HCT116 (cell line): Measurements from ENCODE around the gene SLC38A3. TPM values are rescaled to one million over a fixed set of nuclear protein-coding genes. Genes with fewer than 3 reads are reported as not detected.

ENCODE experiments used
- ATAC-seq: fragments of 200-7000 bp; cut with Tn5 transposase; 2 replicates; pipeline ENCODE4 v1.9.1; 2020; ENCODE audit warnings: mild to moderate bottlenecking, moderate library complexity
- BruUV-seq: library from RNA; stranded (reverse); fragments of 400-500 nt; replicated peaks from 2 replicates; lab custom pipeline; 2021; lab: Mats Ljungman, UMichigan
- CTCF ChIA-PET: fragments of 300-600 bp; sonication (Branson Sonifier 250); formaldehyde crosslinking; loops from one replicate; lab custom pipeline; 2021; ENCODE audit warnings: antibody characterized with exemption; lab: Charles Lee
- POLR2A ChIA-PET: fragments of 300-600, 350-600 bp; sonication (Branson Sonifier 250); formaldehyde crosslinking; loops from one replicate; lab custom pipeline; 2021; ENCODE audit warnings: antibody characterized with exemption; lab: Charles Lee
- RAD21 ChIA-PET, 2 experiments: fragments of 300-600 bp; sonication (Branson Sonifier 250); formaldehyde crosslinking; loops; one replicate each; lab custom pipeline; 2023; ENCODE audit warnings: low total read pairs in 2 of 2; ENCODE audit not compliant: uncharacterized antibody in 2 of 2, unreplicated experiment in 2 of 2, low non-redundant PET in 1 of 2; lab: Charles Lee
- DNase-seq: peaks from one replicate; pipeline ENCODE4 v3.0.0-alpha.2; 2010; ENCODE audit warnings: low read depth, low spot score
- H2AFZ ChIP-seq: fragments of 200-600 bp; shearing (Covaris generic), sonication (generic); 2 replicates; pipeline ENCODE4 v1.6.1; 2017; ENCODE audit warnings: low read depth, mixed run types, mixed read lengths, antibody characterized with exemption, low read length; ENCODE audit not compliant: poor library complexity, severe bottlenecking
- H3K27ac ChIP-seq: 2 replicates; pipeline ENCODE4 v1.5.1; 2012; ENCODE audit warnings: low read depth, low read length
- H3K27me3 ChIP-seq: fragments of 200-600 bp; sonication (generic); 2 replicates; pipeline ENCODE4 v1.6.1; 2016; ENCODE audit warnings: mixed run types, low read length, mixed read lengths; ENCODE audit not compliant: insufficient read depth
- H3K36me3 ChIP-seq, 2 experiments: fragments of 200-500 bp in 1 of 2; fragments of 200-600 bp in 1 of 2; sonication (Bioruptor generic) in 1 of 2; sonication (generic) in 1 of 2; 2 replicates each; pipeline versions ENCODE4 v1.5.1 to v1.6.1; 2014 to 2016; ENCODE audit warnings: low read length in 2 of 2, inconsistent platforms in 1 of 2, mixed read lengths in 1 of 2, mixed run types in 1 of 2; ENCODE audit not compliant: insufficient read depth in 2 of 2, control insufficient read depth in 1 of 2
- H3K4me1 ChIP-seq, 2 experiments: fragments of 200-600 bp in 1 of 2; sonication (generic) in 1 of 2; 2 replicates each; pipeline versions ENCODE4 v1.5.1 to v1.6.1; 2012 to 2017; ENCODE audit warnings: low read length in 2 of 2, inconsistent platforms in 1 of 2, mild to moderate bottlenecking in 1 of 2, mixed read lengths in 1 of 2, mixed run types in 1 of 2, moderate library complexity in 1 of 2; ENCODE audit not compliant: insufficient read depth in 2 of 2, control insufficient read depth in 1 of 2
- H3K4me2 ChIP-seq: fragments of 200-600 bp; sonication (generic); 2 replicates; pipeline ENCODE4 v1.6.1; 2017; ENCODE audit warnings: mixed run types, low read length, mixed read lengths
- H3K4me3 ChIP-seq, 2 experiments: fragments of 200-600 bp in 1 of 2; sonication (generic) in 1 of 2; replicated peaks in 1 of 2; 2 replicates each; pipeline ENCODE4 v1.5.1; 2011 to 2016; ENCODE audit warnings: low read length in 2 of 2, control low read depth in 1 of 2, low read depth in 1 of 2, mild to moderate bottlenecking in 1 of 2, mixed read lengths in 1 of 2, mixed run types in 1 of 2
- H3K79me2 ChIP-seq: fragments of 200-600 bp; sonication (generic); 2 replicates; pipeline ENCODE4 v1.6.1; 2017; ENCODE audit warnings: mild to moderate bottlenecking, mixed run types, low read length, moderate library complexity, mixed read lengths; ENCODE audit not compliant: insufficient read depth
- H3K9ac ChIP-seq: fragments of 200-600 bp; sonication (generic); 2 replicates; pipeline ENCODE4 v1.6.1; 2016; ENCODE audit warnings: low read length, mixed read lengths
- H3K9me2 ChIP-seq: fragments of 200-600 bp; sonication (generic), shearing (Covaris generic); 2 replicates; pipeline ENCODE4 v1.6.1; 2017; ENCODE audit warnings: mixed run types, mild to moderate bottlenecking, moderate library complexity; ENCODE audit not compliant: insufficient read depth
- H3K9me3 ChIP-seq, 2 experiments: fragments of 200-500 bp in 1 of 2; fragments of 200-600 bp in 1 of 2; sonication (Bioruptor generic) in 1 of 2; sonication (generic) in 1 of 2; 2 replicates each; pipeline ENCODE4 v1.6.1; 2014 to 2017; ENCODE audit warnings: low read length in 2 of 2, mixed read lengths in 2 of 2, inconsistent platforms in 1 of 2, low read depth in 1 of 2, mild to moderate bottlenecking in 1 of 2, mixed run types in 1 of 2, moderate library complexity in 1 of 2; ENCODE audit not compliant: control insufficient read depth in 1 of 2, insufficient read depth in 1 of 2
- H4K20me1 ChIP-seq: fragments of 200-600 bp; sonication (generic), shearing (Covaris generic); 2 replicates; pipeline ENCODE4 v1.6.1; 2017; ENCODE audit warnings: mixed run types, mild to moderate bottlenecking, moderate library complexity; ENCODE audit not compliant: insufficient read depth
- ATF3 ChIP-seq: IDR thresholded peaks from 2 replicates; pipeline ENCODE4 v1.6.1; 2012
- CBX3 ChIP-seq: IDR thresholded peaks from 2 replicates; pipeline ENCODE4 v1.6.1; 2012; ENCODE audit warnings: low read depth
- CEBPB ChIP-seq: IDR thresholded peaks from 2 replicates; pipeline ENCODE4 v1.6.1; 2012; ENCODE audit warnings: low read depth
- CTCF ChIP-seq, 3 experiments: fragments of 200-600 bp in 1 of 3; sonication (generic) in 1 of 3; IDR thresholded peaks in 2 of 3; conservative IDR thresholded peaks in 1 of 3; 2 replicates each; pipeline ENCODE4 v1.5.1; 2012 to 2017; ENCODE audit warnings: low read depth in 2 of 3, low read length in 2 of 3, antibody characterized with exemption in 1 of 3, borderline replicate concordance in 1 of 3, control low read depth in 1 of 3, mild to moderate bottlenecking in 1 of 3, mixed read lengths in 1 of 3, mixed run types in 1 of 3, moderate library complexity in 1 of 3; ENCODE audit not compliant: insufficient read depth in 1 of 3
- EGR1 ChIP-seq: IDR thresholded peaks from 2 replicates; pipeline ENCODE4 v1.6.1; 2012; ENCODE audit warnings: low read depth
- ELF1 ChIP-seq: IDR thresholded peaks from 2 replicates; pipeline ENCODE4 v1.6.1; 2012; ENCODE audit warnings: low read depth, borderline replicate concordance
- MAX ChIP-seq: IDR thresholded peaks from 2 replicates; pipeline ENCODE4 v1.6.1; 2012
- POLR2A ChIP-seq: IDR thresholded peaks from 2 replicates; pipeline ENCODE4 v1.7.0; 2011; ENCODE audit warnings: borderline replicate concordance; ENCODE audit not compliant: insufficient read depth, insufficient read length; ENCODE audit errors: extremely low read depth
- POLR2AphosphoS5 ChIP-seq: IDR thresholded peaks from 2 replicates; pipeline ENCODE4 v1.6.1; 2011; ENCODE audit warnings: mild to moderate bottlenecking, low read depth, low read length, moderate library complexity
- RAD21 ChIP-seq: IDR thresholded peaks from 2 replicates; pipeline ENCODE4 v1.6.1; 2012; ENCODE audit warnings: low read depth, mild to moderate bottlenecking
- SP1 ChIP-seq: IDR thresholded peaks from 2 replicates; pipeline ENCODE4 v1.6.1; 2012; ENCODE audit warnings: low read depth
- SRF ChIP-seq: IDR thresholded peaks from 2 replicates; pipeline ENCODE4 v1.6.1; 2012; ENCODE audit warnings: low read depth
- TCF7L2 ChIP-seq: IDR thresholded peaks from 2 replicates; pipeline ENCODE4 v1.7.0; 2011; ENCODE audit warnings: borderline replicate concordance, inconsistent platforms; ENCODE audit not compliant: insufficient read depth, insufficient read length; ENCODE audit errors: extremely low read depth
- ZFX ChIP-seq: fragments of 450-650 bp; IDR thresholded peaks from 2 replicates; pipeline ENCODE4 v1.6.1; 2017
- intact Hi-C: fragments of 100-400 bp; cut with micrococcal nuclease; formaldehyde crosslinking; loops from 2 replicates; pipeline ENCODE4 v1.10.0; 2022
- total RNA-seq: library from RNA; stranded (reverse); gene quantifications from one replicate; pipeline ENCODE4 v1.2.1, GENCODE V29; 2021; ENCODE audit not compliant: unreplicated experiment

Gene SLC38A3
- total RNA-seq, 1 experiment from 2014 or later = 3.1 TPM

- CTCF ChIA-PET = no interaction called here
- H3K9me3 ChIP-seq = no peaks in the 10 kb centered on the region
- TF ChIP-seq MAX = no peak
- TF ChIP-seq CBX3 = no peak
- no peak for TF ChIP-seq ATF3
- no peak for TF ChIP-seq SRF
- no peak for TF ChIP-seq POLR2AphosphoS5
- TF ChIP-seq SP1 = no peak
- TF ChIP-seq POLR2A = no peak
- TF ChIP-seq ELF1 = no peak
- no peak for TF ChIP-seq EGR1
- no peak for TF ChIP-seq TCF7L2
- no peak for TF ChIP-seq CTCF (IDR thresholded peaks at IDR 0.05 in 2 of 3, conservative IDR thresholded peaks at IDR 0.05 in 1 of 3; ENCODE audit: borderline replicate concordance in 1 of 3, insufficient read depth in 1 of 3, low read depth in 2 of 3, low read length in 2 of 3)
- no peak for TF ChIP-seq RAD21
- TF ChIP-seq ZFX = no peak
- TF ChIP-seq CEBPB = no peak
- H3K27me3 ChIP-seq = no peaks in the 10 kb centered on the region
- intact Hi-C loops = no loop called here
- RAD21 ChIA-PET = no interaction called here
- H3K36me3 ChIP-seq = peaks cover 0 to 5% of the 10 kb centered on the region in 2 experiments; a peak in 1 of 4 replicates
- DNase-seq = no peak
- H3K9ac ChIP-seq = no peak overlapping the region
- H3K4me3 ChIP-seq = no peak overlapping the region
- 0 out of 2 replicates have a peak, but pooled peaks cover 4% of the 10 kb centered on the region for H4K20me1 ChIP-seq
- no peak for ATAC-seq
- H2AFZ ChIP-seq = no peak overlapping the region
- no peak overlapping the region for H3K4me2 ChIP-seq
- no TSS peak for BruUV-seq
- H3K9me2 ChIP-seq = no peaks in the 10 kb centered on the region
- no peak overlapping the region for H3K27ac ChIP-seq
- POLR2A ChIA-PET = interaction anchor here (0.6 kb wide), 1 partner anchor 9 kb away, joined by 3 read pairs; no protein-coding TSS in a partner anchor
- peaks cover 95% of the 10 kb centered on the region for H3K79me2 ChIP-seq
- H3K4me1 ChIP-seq = peaks cover 39 to 58% of the 10 kb centered on the region in 2 experiments
These were observed 37.3 kb downstream of the SLC38A3 start for GRCh38 chr3:50242381-50242770.
